HL-60 (cell line): ENCODE results near the gene NPEPL1.

Source experiments
- POLR2AphosphoS5 ChIP-seq: IDR thresholded peaks from 2 replicates; pipeline ENCODE4 v1.6.1; 2012; ENCODE audit warnings: low read depth
- TF ChIP-seq, protein P1 (sequence below): IDR thresholded peaks from one replicate; pipeline ENCODE4 v1.5.1; 2011; ENCODE audit warnings: low read length, control low read depth, inconsistent platforms; ENCODE audit not compliant: insufficient read depth

DNA sequence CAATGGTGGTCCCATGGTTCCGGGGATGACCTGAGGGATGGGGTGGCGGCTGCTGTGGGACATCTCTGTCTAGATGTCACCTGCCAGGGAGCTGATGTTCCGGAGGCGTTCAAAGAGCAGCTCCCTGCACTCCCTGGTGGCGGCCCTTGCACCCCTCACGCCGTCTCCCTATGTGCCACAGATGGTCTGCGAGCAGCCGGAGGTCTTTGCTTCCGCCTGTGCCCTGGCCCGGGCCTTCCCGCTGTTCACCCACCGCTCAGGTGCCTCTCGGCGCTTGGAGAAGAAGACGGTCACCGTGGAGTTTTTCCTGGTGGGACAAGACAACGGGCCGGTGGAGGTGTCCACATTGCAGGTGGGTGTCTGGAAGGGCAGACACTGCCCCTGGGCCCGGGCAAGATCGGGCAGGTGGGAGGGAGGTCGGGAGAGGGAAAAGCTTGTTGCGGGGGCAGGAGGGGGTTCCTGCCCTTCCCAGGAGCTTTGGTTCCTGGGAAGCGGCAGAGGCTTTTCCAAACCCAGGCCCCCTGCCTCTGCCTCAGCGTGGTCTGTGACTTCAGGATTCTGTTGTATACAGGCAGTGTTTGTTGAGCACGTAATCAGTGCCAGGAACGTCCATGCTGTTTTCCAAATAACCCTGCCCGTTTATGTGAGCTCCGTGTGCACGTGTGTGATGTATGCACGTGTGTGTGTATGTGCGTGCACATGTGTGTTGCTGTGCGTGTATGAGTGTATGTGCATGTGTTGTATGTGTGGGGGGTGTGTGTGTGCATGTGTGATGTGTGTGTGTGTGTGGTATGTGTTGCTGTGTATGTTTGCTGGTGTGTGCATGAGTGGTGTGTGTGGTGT lies 1.9 kb downstream of the NPEPL1 start:
- TF ChIP-seq, protein P1, sequence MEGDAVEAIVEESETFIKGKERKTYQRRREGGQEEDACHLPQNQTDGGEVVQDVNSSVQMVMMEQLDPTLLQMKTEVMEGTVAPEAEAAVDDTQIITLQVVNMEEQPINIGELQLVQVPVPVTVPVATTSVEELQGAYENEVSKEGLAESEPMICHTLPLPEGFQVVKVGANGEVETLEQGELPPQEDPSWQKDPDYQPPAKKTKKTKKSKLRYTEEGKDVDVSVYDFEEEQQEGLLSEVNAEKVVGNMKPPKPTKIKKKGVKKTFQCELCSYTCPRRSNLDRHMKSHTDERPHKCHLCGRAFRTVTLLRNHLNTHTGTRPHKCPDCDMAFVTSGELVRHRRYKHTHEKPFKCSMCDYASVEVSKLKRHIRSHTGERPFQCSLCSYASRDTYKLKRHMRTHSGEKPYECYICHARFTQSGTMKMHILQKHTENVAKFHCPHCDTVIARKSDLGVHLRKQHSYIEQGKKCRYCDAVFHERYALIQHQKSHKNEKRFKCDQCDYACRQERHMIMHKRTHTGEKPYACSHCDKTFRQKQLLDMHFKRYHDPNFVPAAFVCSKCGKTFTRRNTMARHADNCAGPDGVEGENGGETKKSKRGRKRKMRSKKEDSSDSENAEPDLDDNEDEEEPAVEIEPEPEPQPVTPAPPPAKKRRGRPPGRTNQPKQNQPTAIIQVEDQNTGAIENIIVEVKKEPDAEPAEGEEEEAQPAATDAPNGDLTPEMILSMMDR: no peak
- no peak for TF ChIP-seq POLR2AphosphoS5
